Measurements from ENCODE around the gene PGBD5. TPM values are rescaled to one million over a fixed set of nuclear protein-coding genes. Genes with fewer than 3 reads are reported as not detected.

The PGBD5 gene
- total and polyA plus RNA-seq, 2 of the 13 experiments (the other 11 are each of a cell fraction or from before 2014, with no cell fraction given) = 0.04 to 0.13 TPM

GRCh38 chr1:230426246-230427093, at the start of gene PGBD5 (continued):
- TF ChIP-seq ARID5B (CRISPR knock-in tag; IDR thresholded peaks at IDR 0.05) = peak; percentile 70
- TF ChIP-seq ATM (IDR thresholded peaks at IDR 0.05; ENCODE audit: borderline replicate concordance) = no peak
- TF ChIP-seq POGK (CRISPR knock-in tag; conservative IDR thresholded peaks at IDR 0.05) = peak; percentile 64; the same call in 1 of the 2 replicates
- no peak for TF ChIP-seq CHD2 (IDR thresholded peaks at IDR 0.05; ENCODE audit: low read depth, low read length)
- no peak for TF ChIP-seq ZNF556 (CRISPR knock-in tag; IDR thresholded peaks at IDR 0.05; ENCODE audit: borderline replicate concordance)
- TF ChIP-seq CENPT (CRISPR knock-in tag; IDR thresholded peaks at IDR 0.05; ENCODE audit: low read depth) = 0 out of 2 replicates have a peak, but pooled peaks have one; percentile 66
- TF ChIP-seq ZNF274 (CRISPR knock-in tag; IDR thresholded peaks at IDR 0.05) = peak; percentile 92
- no peak for TF ChIP-seq RARG (CRISPR knock-in tag; IDR thresholded peaks at IDR 0.05; ENCODE audit: low read depth)
- peak; percentile 98 for TF ChIP-seq MEIS2 (CRISPR knock-in tag; IDR thresholded peaks at IDR 0.05)
- no peak for TF ChIP-seq PTBP1 (IDR thresholded peaks at IDR 0.05; ENCODE audit: low read depth, low read length, poor library complexity, severe bottlenecking)
- TF ChIP-seq ZNF784 (CRISPR knock-in tag; IDR thresholded peaks at IDR 0.05; ENCODE audit: borderline replicate concordance) = 0 out of 2 replicates have a peak, but pooled peaks have one; percentile 45
- no peak for TF ChIP-seq ZNF619 (CRISPR knock-in tag; IDR thresholded peaks at IDR 0.05)
- no peak for TF ChIP-seq RCOR2 (CRISPR knock-in tag; IDR thresholded peaks at IDR 0.05)
- no peak; the same call in 1 of the 2 replicates for TF ChIP-seq ZNF225 (CRISPR knock-in tag; IDR thresholded peaks at IDR 0.05)
- TF ChIP-seq NFE2 (CRISPR knock-in tag; IDR thresholded peaks at IDR 0.05) = 0 out of 2 replicates have a peak, but pooled peaks have one; percentile 24
- TF ChIP-seq ZNF414 (CRISPR knock-in tag; IDR thresholded peaks at IDR 0.05) = no peak
- TF ChIP-seq ZBTB10 (CRISPR knock-in tag; IDR thresholded peaks at IDR 0.05; ENCODE audit: borderline replicate concordance) = peak; percentile 89
- no peak for TF ChIP-seq ZZZ3 (CRISPR knock-in tag; IDR thresholded peaks at IDR 0.05; ENCODE audit: borderline replicate concordance)
- peak; percentile 87; the same call in 1 of the 2 replicates for TF ChIP-seq MED13 (CRISPR knock-in tag; IDR thresholded peaks at IDR 0.05)
